GM23338 (cell line): Measurements from ENCODE around the gene PROB1. TPM values are rescaled to one million over a fixed set of nuclear protein-coding genes. Genes with fewer than 3 reads are reported as not detected.

Experiments
- ATAC-seq: fragments of 200-7000 bp; cut with Tn5 transposase; 3 replicates; pipeline ENCODE4 v1.9.1; 2020
- DNase-seq: peaks from one replicate; pipeline ENCODE4 v3.0.0-alpha.2; 2015; ENCODE audit warnings: low spot score
- H2AFZ ChIP-seq: fragments of 200-600 bp; sonication (generic); 2 replicates; pipeline ENCODE4 v1.8.0; 2016; ENCODE audit warnings: antibody characterized with exemption, mild to moderate bottlenecking, moderate library complexity
- H3F3A ChIP-seq: fragments of 200-600 bp; sonication (generic); replicated peaks from 2 replicates; pipeline ENCODE4 v1.8.0; 2017; ENCODE audit warnings: antibody characterized with exemption, mixed run types, low read depth
- H3K27ac ChIP-seq: fragments of 200-600 bp; sonication (generic); 2 replicates; pipeline ENCODE4 v1.6.1; 2016; ENCODE audit warnings: low read depth
- H3K27me3 ChIP-seq: fragments of 200-600 bp; sonication (generic); 2 replicates; pipeline ENCODE4 v1.8.0; 2016; ENCODE audit warnings: mild to moderate bottlenecking, mixed run types, moderate library complexity; ENCODE audit not compliant: insufficient read depth
- H3K36me3 ChIP-seq: fragments of 200-600 bp; sonication (generic); 2 replicates; pipeline ENCODE4 v1.8.0; 2016; ENCODE audit warnings: mild to moderate bottlenecking; ENCODE audit not compliant: insufficient read depth
- H3K4me1 ChIP-seq: fragments of 200-600 bp; sonication (generic); 2 replicates; pipeline ENCODE4 v1.8.0; 2016; ENCODE audit warnings: mild to moderate bottlenecking, moderate library complexity; ENCODE audit not compliant: insufficient read depth
- H3K4me2 ChIP-seq: fragments of 200-600 bp; sonication (generic); 2 replicates; pipeline ENCODE4 v1.7.1; 2017; ENCODE audit warnings: mixed run types
- H3K4me3 ChIP-seq: fragments of 200-600 bp; sonication (generic); 2 replicates; pipeline ENCODE4 v1.6.1; 2016; ENCODE audit warnings: mixed run types
- H3K79me2 ChIP-seq: fragments of 200-600 bp; sonication (generic); replicated peaks from 2 replicates; pipeline ENCODE4 v1.8.0; 2017; ENCODE audit warnings: mild to moderate bottlenecking; ENCODE audit not compliant: insufficient read depth
- H3K9me2 ChIP-seq: fragments of 200-600 bp; sonication (generic); 2 replicates; pipeline ENCODE4 v1.8.0; 2017; ENCODE audit not compliant: insufficient read depth
- H4K20me1 ChIP-seq: fragments of 200-600 bp; sonication (generic); replicated peaks from 2 replicates; pipeline ENCODE4 v1.8.0; 2017; ENCODE audit warnings: mild to moderate bottlenecking; ENCODE audit not compliant: insufficient read depth
- H3K27ac Mint-ChIP-seq: 2 replicates; pipeline ENCODE4 v1.8.0; 2020; ENCODE audit warnings: inconsistent platforms, mild to moderate bottlenecking, moderate library complexity, mixed read lengths
- H3K27me3 Mint-ChIP-seq: 3 replicates; pipeline ENCODE4 v1.8.0; 2022; ENCODE audit warnings: low read depth, mild to moderate bottlenecking, moderate library complexity, mixed read lengths, inconsistent platforms; ENCODE audit not compliant: insufficient read depth, poor library complexity
- H3K36me3 Mint-ChIP-seq: 3 replicates; pipeline ENCODE4 v1.8.0; 2021; ENCODE audit warnings: low read depth, mild to moderate bottlenecking, inconsistent platforms, moderate library complexity, mixed read lengths
- H3K4me1 Mint-ChIP-seq: 3 replicates; pipeline ENCODE4 v1.8.0; 2020; ENCODE audit warnings: mild to moderate bottlenecking, inconsistent platforms, mixed read lengths
- H3K4me3 Mint-ChIP-seq: 3 replicates; pipeline ENCODE4 v1.8.0; 2021; ENCODE audit warnings: moderate library complexity, mild to moderate bottlenecking, inconsistent platforms, mixed read lengths
- H3K9me3 Mint-ChIP-seq: 3 replicates; pipeline ENCODE4 v1.8.0; 2020; ENCODE audit warnings: moderate library complexity, mild to moderate bottlenecking, inconsistent platforms, mixed read lengths
- CREB1 ChIP-seq: fragments of 250-450 bp; sonication (Bioruptor Pico); IDR thresholded peaks from 2 replicates; pipeline ENCODE4 v1.5.0; 2020; ENCODE audit warnings: low read depth, mild to moderate bottlenecking, moderate library complexity
- CTCF ChIP-seq, 2 experiments: fragments of 200-600 bp in 1 of 2; sonication (generic) in 1 of 2; conservative IDR thresholded peaks; 2 replicates each; pipeline versions ENCODE4 v1.5.1 to v1.6.1; 2016 to 2017; ENCODE audit warnings: antibody characterized with exemption in 2 of 2, low read depth in 2 of 2, mild to moderate bottlenecking in 2 of 2, moderate library complexity in 1 of 2
- EZH2 ChIP-seq: fragments of 200-600 bp; sonication (generic); IDR thresholded peaks from one replicate; pipeline ENCODE4 v1.8.0; 2017; ENCODE audit warnings: antibody characterized with exemption, mild to moderate bottlenecking, low read depth; ENCODE audit not compliant: unreplicated experiment
- EZH2phosphoT487 ChIP-seq: fragments of 200-600 bp; sonication (generic); IDR thresholded peaks from one replicate; pipeline ENCODE4 v1.8.1; 2018; ENCODE audit warnings: antibody characterized with exemption; ENCODE audit not compliant: unreplicated experiment
- JUNB ChIP-seq: IDR thresholded peaks from one replicate; pipeline ENCODE4 v1.6.1; 2016; ENCODE audit warnings: antibody characterized with exemption; ENCODE audit not compliant: unreplicated experiment
- NANOG ChIP-seq: IDR thresholded peaks from 2 replicates; pipeline ENCODE4 v1.6.1; 2016; ENCODE audit warnings: antibody characterized with exemption, borderline replicate concordance
- POLR2AphosphoS5 ChIP-seq: IDR thresholded peaks from 2 replicates; pipeline ENCODE4 v1.6.1; 2016; ENCODE audit warnings: antibody characterized with exemption, low read depth
- REST ChIP-seq: IDR thresholded peaks from one replicate; pipeline ENCODE4 v1.6.1; 2018; ENCODE audit warnings: antibody characterized with exemption; ENCODE audit not compliant: unreplicated experiment
- STAT1 ChIP-seq: IDR thresholded peaks from one replicate; pipeline ENCODE4 v1.6.1; 2016; ENCODE audit warnings: antibody characterized with exemption; ENCODE audit not compliant: unreplicated experiment
- ZNF331 ChIP-seq: fragments of 250-450 bp; sonication (Bioruptor Pico); IDR thresholded peaks from 2 replicates; pipeline ENCODE4 v1.5.0; 2020; ENCODE audit warnings: low read depth, mild to moderate bottlenecking, moderate library complexity
- polyA plus RNA-seq: library from polyadenylated mRNA; unstranded; fragments of >200 nt; fragmentation: Nextera tagmentation; extraction: Ambion mirVana; gene quantifications from 2 replicates; pipeline ENCODE4 v1.2.1, GENCODE V29; 2016
- total RNA-seq: library from RNA; depleted of rRNA; stranded (reverse); fragments of >200 nt; shearing (Covaris generic); gene quantifications from 2 replicates; pipeline ENCODE4 v1.2.3, GENCODE V29; 2014

PROB1 gene
- total and polyA plus RNA-seq, 2 experiments from 2014 or later: 0.73 to 2.7 TPM

GRCh38 chr5:139422307-139422893 is 27.5 kb upstream of the PROB1 start:
- Mint-ChIP-seq H3K36me3 (peaks cover 44% of the 10 kb centered on the region), H3K4me1 (peaks cover 17% of the 10 kb centered on the region), H3K27me3 (peaks cover 2% of the 10 kb centered on the region), H3K27ac (no peak overlapping the region), H3K4me3 (no peak overlapping the region), H3K9me3 (no peaks in the 10 kb centered on the region)
- Histone ChIP-seq H3K79me2 (no peaks in the 10 kb centered on the region), H3K27me3 (no peaks in the 10 kb centered on the region), H3F3A (peaks cover 3% of the 10 kb centered on the region; the same call in 1 of the 2 replicates), H3K4me1 (no peaks in the 10 kb centered on the region), H4K20me1 (no peaks in the 10 kb centered on the region), H2AFZ (no peak overlapping the region), H3K27ac (no peak overlapping the region), H3K4me3 (no peak overlapping the region), H3K9me2 (no peaks in the 10 kb centered on the region), H3K4me2 (no peak overlapping the region), H3K36me3 (peaks cover 4% of the 10 kb centered on the region; the same call in 1 of the 2 replicates)
- peak; percentile 84 for DNase-seq
- TF ChIP-seq EZH2 (no peak), CTCF (conservative IDR thresholded peaks at IDR 0.05; ENCODE audit: low read depth in 2 of 2) (peak; percentile 96 to 98)
- peak; percentile 81 for ATAC-seq

GRCh38 chr5:139419226-139420192 is 24.6 kb upstream of the PROB1 start:
- Histone ChIP-seq H3K79me2 (no peaks in the 10 kb centered on the region), H3K4me1 (no peaks in the 10 kb centered on the region), H3K27ac (no peak overlapping the region), H3K36me3 (peaks cover 4% of the 10 kb centered on the region; the same call in 1 of the 2 replicates), H3F3A (peaks cover 3% of the 10 kb centered on the region; the same call in 1 of the 2 replicates), H4K20me1 (no peaks in the 10 kb centered on the region), H3K4me2 (no peak overlapping the region), H2AFZ (no peak overlapping the region), H3K9me2 (no peaks in the 10 kb centered on the region), H3K27me3 (no peaks in the 10 kb centered on the region), H3K4me3 (no peak overlapping the region)
- peaks cover 15% of the 10 kb centered on the region for H3K4me1 Mint-ChIP-seq
- H3K27ac Mint-ChIP-seq: no peak overlapping the region
- DNase-seq (no peak), ATAC-seq (peak; percentile 39)
- peaks cover 2% of the 10 kb centered on the region for H3K27me3 Mint-ChIP-seq
- H3K36me3 Mint-ChIP-seq: peaks cover 32% of the 10 kb centered on the region; the same call in 2 of the 3 replicates
- H3K4me3 Mint-ChIP-seq: no peak overlapping the region
- H3K9me3 Mint-ChIP-seq: no peaks in the 10 kb centered on the region
- TF ChIP-seq REST (no peak), STAT1 (no peak), EZH2 (no peak), CREB1 (CRISPR knock-in tag) (no peak), CTCF (conservative IDR thresholded peaks at IDR 0.05; ENCODE audit: low read depth in 2 of 2) (no peak; a peak in 1 of 4 replicates), POLR2AphosphoS5 (no peak), NANOG (no peak), EZH2phosphoT487 (no peak), JUNB (no peak), ZNF331 (CRISPR knock-in tag) (no peak)
